Hepatocyte (in vitro differentiated cells): Measurements from ENCODE around the gene RNF112. TPM values are rescaled to one million over a fixed set of nuclear protein-coding genes. Genes with fewer than 3 reads are reported as not detected.

Experiments
- DNase-seq: peaks from one replicate; pipeline ENCODE4 v3.0.0-alpha.2; 2016; ENCODE audit warnings: low spot score
- H2AFZ ChIP-seq: fragments of 200-600 bp; sonication (generic); 2 replicates; pipeline ENCODE4 v1.6.0; 2016; ENCODE audit warnings: antibody characterized with exemption, mild to moderate bottlenecking
- H3K27ac ChIP-seq: fragments of 200-600 bp; sonication (generic); 2 replicates; pipeline ENCODE4 v1.5.1; 2016; ENCODE audit warnings: mild to moderate bottlenecking
- H3K27me3 ChIP-seq: fragments of 200-600 bp; sonication (generic); 2 replicates; pipeline ENCODE4 v1.6.1; 2016
- H3K36me3 ChIP-seq: fragments of 200-600 bp; sonication (generic); replicated peaks from 2 replicates; pipeline ENCODE4 v1.5.1; 2016; ENCODE audit warnings: low read depth; ENCODE audit not compliant: insufficient read depth
- H3K4me1 ChIP-seq: fragments of 200-600 bp; sonication (generic); 2 replicates; pipeline ENCODE4 v1.5.1; 2016; ENCODE audit warnings: mild to moderate bottlenecking, moderate library complexity; ENCODE audit not compliant: insufficient read depth
- H3K4me2 ChIP-seq: fragments of 200-600 bp; sonication (generic); 2 replicates; pipeline ENCODE4 v1.6.0; 2016
- H3K4me3 ChIP-seq: fragments of 200-600 bp; sonication (generic); 2 replicates; pipeline ENCODE4 v1.5.1; 2016; ENCODE audit warnings: mild to moderate bottlenecking
- H3K79me2 ChIP-seq: fragments of 200-600 bp; sonication (generic); 2 replicates; pipeline ENCODE4 v1.6.0; 2017; ENCODE audit warnings: mild to moderate bottlenecking
- H3K9me2 ChIP-seq: fragments of 200-600 bp; sonication (generic); replicated peaks from 2 replicates; pipeline ENCODE4 v1.6.0; 2017; ENCODE audit warnings: mild to moderate bottlenecking; ENCODE audit not compliant: insufficient read depth
- H3K9me3 ChIP-seq: fragments of 200-600 bp; sonication (generic); 2 replicates; pipeline ENCODE4 v1.5.1; 2016; ENCODE audit warnings: low read depth, mild to moderate bottlenecking
- H4K20me1 ChIP-seq: fragments of 200-600 bp; sonication (generic); 2 replicates; pipeline ENCODE4 v1.6.0; 2016; ENCODE audit warnings: mild to moderate bottlenecking; ENCODE audit not compliant: insufficient read depth, poor library complexity, severe bottlenecking
- EZH2 ChIP-seq: fragments of 200-600 bp; sonication (generic); IDR thresholded peaks from 2 replicates; pipeline ENCODE4 v1.6.1; 2016; ENCODE audit warnings: antibody characterized with exemption, mild to moderate bottlenecking, borderline replicate concordance
- EZH2phosphoT487 ChIP-seq: fragments of 200-600 bp; sonication (generic); IDR thresholded peaks from one replicate; pipeline ENCODE4 v1.6.1; 2018; ENCODE audit warnings: antibody characterized with exemption, mild to moderate bottlenecking, low read depth, moderate library complexity; ENCODE audit not compliant: unreplicated experiment, severe bottlenecking
- WGBS: methylation state at CpG from one replicate; pipeline ENCODE4 v1.1.6; 2016; ENCODE audit warnings: low lambda C conversion rate; ENCODE audit errors: missing lambda C conversion rate; 5-methylcytosine and 5-hydroxymethylcytosine counted together
- polyA plus RNA-seq: library from polyadenylated mRNA; unstranded; fragments of >200 nt; fragmentation: Nextera tagmentation; extraction: Ambion mirVana; gene quantifications from 2 replicates; pipeline ENCODE4 v1.2.1, GENCODE V29; 2016
- total RNA-seq: library from RNA; depleted of rRNA; stranded (reverse); fragments of >200 nt; gene quantifications from 2 replicates; pipeline ENCODE4 v1.2.3, GENCODE V29; 2014
- TF ChIP-seq, protein P1 (sequence below): fragments of 200-600 bp; sonication (generic); IDR thresholded peaks from 2 replicates; pipeline ENCODE4 v1.5.1; 2016; ENCODE audit warnings: antibody characterized with exemption, mild to moderate bottlenecking; ENCODE audit not compliant: poor library complexity

Gene RNF112
- total and polyA plus RNA-seq, 2 experiments from 2014 or later: 7.8 to 8.6 TPM

DNA sequence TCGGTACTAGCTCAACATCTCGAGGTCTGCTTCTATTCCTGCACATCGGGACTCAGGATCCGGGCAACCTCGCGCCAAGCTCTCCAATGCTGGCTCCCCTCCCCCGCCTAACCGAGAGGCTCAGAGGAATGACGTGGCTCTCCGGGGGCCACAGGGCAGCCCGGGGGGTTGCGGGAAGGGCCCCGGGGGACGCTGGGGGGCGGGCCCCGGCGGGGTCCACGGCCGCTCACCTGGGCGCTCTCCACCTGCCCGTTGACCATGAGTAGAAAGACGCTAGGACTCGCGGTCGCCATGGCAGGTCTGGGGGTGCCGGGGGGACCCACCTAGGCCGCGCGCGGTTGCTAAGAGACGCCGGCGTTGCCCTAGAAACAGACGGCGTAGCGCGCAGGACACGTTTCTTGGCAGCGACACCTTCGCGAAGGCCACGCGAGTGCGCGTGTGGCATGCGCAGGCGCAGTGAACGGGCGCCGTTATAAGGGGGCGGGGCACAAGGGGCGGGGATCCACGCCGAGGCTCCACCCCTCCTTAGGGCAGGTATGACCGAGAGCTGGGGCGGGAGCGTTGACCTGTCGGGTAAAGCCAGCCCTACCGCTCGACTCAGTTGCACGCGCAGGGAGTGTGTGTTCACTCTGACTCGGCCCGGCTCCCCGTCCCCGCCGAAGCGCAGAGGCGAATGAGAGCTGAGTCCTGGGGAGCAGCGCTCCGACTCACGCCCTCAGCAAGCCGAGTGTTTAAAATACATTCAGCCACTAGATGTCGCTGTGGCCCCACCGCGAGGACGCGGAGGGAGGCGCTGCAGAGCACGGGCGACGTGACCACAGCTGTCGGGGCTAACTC, 48.5 kb upstream of the RNF112 start, which contains the start of gene B9D1:
Gene B9D1 (minus strand): TSS at position 447 of the 837 bp plus-strand sequence. CDS start 154 bp downstream, at position 293.
- WGBS: 1% methylated on average over 57 of the region's 83 CpGs
- no peaks in the 10 kb centered on the region for H3K9me2 ChIP-seq
- peaks cover 7% of the 10 kb centered on the region for H3K79me2 ChIP-seq
- peak within 1 kb of the TSS; percentile 89 for H3K27ac ChIP-seq
- no peaks in the 10 kb centered on the region for H4K20me1 ChIP-seq
- peak; percentile 97 for DNase-seq
- H2AFZ ChIP-seq: peak within 1 kb of the TSS; percentile 86
- H3K36me3 ChIP-seq: no peaks in the 10 kb centered on the region
- TF ChIP-seq EZH2phosphoT487 (no peak), EZH2 (no peak)
- TF ChIP-seq, protein P1, sequence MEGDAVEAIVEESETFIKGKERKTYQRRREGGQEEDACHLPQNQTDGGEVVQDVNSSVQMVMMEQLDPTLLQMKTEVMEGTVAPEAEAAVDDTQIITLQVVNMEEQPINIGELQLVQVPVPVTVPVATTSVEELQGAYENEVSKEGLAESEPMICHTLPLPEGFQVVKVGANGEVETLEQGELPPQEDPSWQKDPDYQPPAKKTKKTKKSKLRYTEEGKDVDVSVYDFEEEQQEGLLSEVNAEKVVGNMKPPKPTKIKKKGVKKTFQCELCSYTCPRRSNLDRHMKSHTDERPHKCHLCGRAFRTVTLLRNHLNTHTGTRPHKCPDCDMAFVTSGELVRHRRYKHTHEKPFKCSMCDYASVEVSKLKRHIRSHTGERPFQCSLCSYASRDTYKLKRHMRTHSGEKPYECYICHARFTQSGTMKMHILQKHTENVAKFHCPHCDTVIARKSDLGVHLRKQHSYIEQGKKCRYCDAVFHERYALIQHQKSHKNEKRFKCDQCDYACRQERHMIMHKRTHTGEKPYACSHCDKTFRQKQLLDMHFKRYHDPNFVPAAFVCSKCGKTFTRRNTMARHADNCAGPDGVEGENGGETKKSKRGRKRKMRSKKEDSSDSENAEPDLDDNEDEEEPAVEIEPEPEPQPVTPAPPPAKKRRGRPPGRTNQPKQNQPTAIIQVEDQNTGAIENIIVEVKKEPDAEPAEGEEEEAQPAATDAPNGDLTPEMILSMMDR: peak; percentile 100
- no peaks in the 10 kb centered on the region for H3K9me3 ChIP-seq
- peaks cover 12% of the 10 kb centered on the region for H3K4me1 ChIP-seq
- peak within 1 kb of the TSS; percentile 76 for H3K4me3 ChIP-seq
- H3K4me2 ChIP-seq: peak within 1 kb of the TSS; percentile 86
- no peaks in the 10 kb centered on the region for H3K27me3 ChIP-seq

- peak overlapping the region; percentile 86 for H3K4me2 ChIP-seq
- 40% methylated on average over 14 of the region's 14 CpGs for WGBS
- H3K36me3 ChIP-seq: no peaks in the 10 kb centered on the region
- H3K4me3 ChIP-seq: no peak overlapping the region
- no peak for DNase-seq
- no peaks in the 10 kb centered on the region for H4K20me1 ChIP-seq
- H2AFZ ChIP-seq: peak overlapping the region; percentile 33
- H3K79me2 ChIP-seq: peaks cover 7% of the 10 kb centered on the region
- peak overlapping the region; percentile 89 for H3K27ac ChIP-seq
- no peaks in the 10 kb centered on the region for H3K9me2 ChIP-seq
- H3K9me3 ChIP-seq: no peaks in the 10 kb centered on the region
- H3K4me1 ChIP-seq: peaks cover 12% of the 10 kb centered on the region
- no peak for TF ChIP-seq EZH2phosphoT487
- TF ChIP-seq EZH2: no peak
- TF ChIP-seq, protein P1: no peak
- H3K27me3 ChIP-seq: no peaks in the 10 kb centered on the region
These were observed 48.0 kb upstream of the RNF112 start for GRCh38 chr17:19363114-19363438.

DNA sequence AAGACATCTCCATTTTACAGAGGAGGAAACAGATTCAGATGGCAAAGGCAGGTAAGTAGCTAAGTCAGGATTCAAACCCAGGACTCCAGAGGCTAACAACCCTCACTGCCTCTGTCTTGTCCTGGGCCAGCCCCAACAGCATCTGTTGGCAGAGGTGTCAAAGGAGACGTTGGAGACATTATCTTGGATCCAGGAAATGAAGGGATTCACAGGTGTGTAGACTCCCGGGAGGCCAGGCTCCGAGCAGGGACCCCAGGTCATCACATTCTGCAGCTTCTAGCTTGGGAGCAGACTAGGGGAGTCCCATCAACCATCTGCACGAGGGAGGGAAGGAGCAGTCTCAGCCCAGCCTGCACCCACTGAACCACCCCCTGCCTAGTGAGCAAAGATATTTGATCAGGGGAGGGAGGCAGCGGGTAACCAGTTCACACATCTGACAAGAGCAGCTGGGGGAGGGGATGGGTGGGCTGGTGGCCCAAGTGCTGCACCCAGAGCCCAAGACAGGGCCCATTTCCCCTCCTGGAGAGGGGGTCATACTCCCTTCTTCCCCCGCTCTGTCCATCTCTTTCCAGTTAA, 47.5 kb upstream of the RNF112 start:
- Histone ChIP-seq H3K4me1 (peaks cover 12% of the 10 kb centered on the region), H4K20me1 (no peaks in the 10 kb centered on the region), H2AFZ (no peak overlapping the region), H3K4me2 (peak overlapping the region; percentile 86), H3K27ac (peak overlapping the region; percentile 89), H3K27me3 (no peaks in the 10 kb centered on the region), H3K4me3 (no peak overlapping the region), H3K36me3 (no peaks in the 10 kb centered on the region), H3K9me3 (no peaks in the 10 kb centered on the region), H3K79me2 (peaks cover 7% of the 10 kb centered on the region), H3K9me2 (no peaks in the 10 kb centered on the region)
- 58% methylated on average over 6 of the region's 6 CpGs for WGBS
- DNase-seq: no peak
- TF ChIP-seq, protein P1: no peak
- TF ChIP-seq EZH2 (no peak), EZH2phosphoT487 (no peak)
